Lung (tissue), 12 donors: ENCODE data around the gene KIF26B. TPM values are rescaled to one million over a fixed set of nuclear protein-coding genes. Genes with fewer than 3 reads are reported as not detected.

Experiments used
- ATAC-seq: fragments of 200-7000 bp; cut with Tn5 transposase; one replicate; pipeline ENCODE4 v1.9.1; 2020; ENCODE audit warnings: moderate number of reproducible peaks; ENCODE audit not compliant: insufficient read depth, low FRiP score
- DNase-seq, 3 donors: peaks; one replicate each; pipeline ENCODE4 v3.0.0-alpha.2; 2013 to 2017
- H3K27ac ChIP-seq, 2 donors: one replicate each; pipeline ENCODE4 v1.5.1; 2013; ENCODE audit warnings: mild to moderate bottlenecking in 2 of 2, moderate library complexity in 2 of 2, control low read depth in 1 of 2, inconsistent platforms in 1 of 2, low read depth in 1 of 2, low read length in 1 of 2
- H3K27me3 ChIP-seq, 3 donors: one replicate each; pipeline ENCODE4 v1.5.1; 2013; ENCODE audit warnings: low read length in 2 of 3; ENCODE audit not compliant: control insufficient read depth in 3 of 3, insufficient read depth in 3 of 3
- H3K36me3 ChIP-seq, 4 donors: one replicate each; pipeline ENCODE4 v1.5.1; 2013; ENCODE audit warnings: low read length in 4 of 4, mild to moderate bottlenecking in 1 of 4, moderate library complexity in 1 of 4; ENCODE audit not compliant: control insufficient read depth in 4 of 4, insufficient read depth in 4 of 4
- H3K4me1 ChIP-seq, 5 donors: one replicate each; pipeline ENCODE4 v1.5.1; 2013; ENCODE audit warnings: low read length in 5 of 5, mild to moderate bottlenecking in 2 of 5, moderate library complexity in 1 of 5; ENCODE audit not compliant: control insufficient read depth in 5 of 5, insufficient read depth in 5 of 5
- H3K4me3 ChIP-seq: one replicate; pipeline ENCODE4 v1.5.1; 2013; ENCODE audit warnings: mild to moderate bottlenecking, control low read depth, moderate library complexity
- H3K9ac ChIP-seq, 2 donors: one replicate each; pipeline ENCODE4 v1.5.1; 2013; ENCODE audit warnings: low read length in 2 of 2, control low read depth in 1 of 2; ENCODE audit not compliant: insufficient read depth in 1 of 2
- H3K9me3 ChIP-seq, 4 donors: one replicate each; pipeline ENCODE4 v1.5.1; 2013; ENCODE audit warnings: low read length in 3 of 4, mild to moderate bottlenecking in 1 of 4, moderate library complexity in 1 of 4; ENCODE audit not compliant: control insufficient read depth in 4 of 4, insufficient read depth in 3 of 4
- CTCF ChIP-seq: IDR thresholded peaks from 2 replicates; pipeline ENCODE4 v1.5.1; 2012; ENCODE audit warnings: mild to moderate bottlenecking; ENCODE audit errors: control extremely low read depth, extremely low read depth
- WGBS, 2 donors: extraction: QIAGEN DNeasy Blood & Tissue Kit; methylation state at CpG; one replicate each; pipeline ENCODE4 v1.1.7; 2013; 5-methylcytosine and 5-hydroxymethylcytosine counted together
- polyA plus RNA-seq, 2 donors: library from polyadenylated mRNA; stranded (reverse); fragments of 200-250 nt; gene quantifications; one replicate each; pipeline ENCODE4 v1.2.1, GENCODE V29; 2013
- total RNA-seq, 2 donors: library from RNA; depleted of rRNA in 1 of 2; stranded (reverse); fragments of >200 nt in 1 of 2; gene quantifications; one replicate each; pipeline ENCODE4 v1.2.1, GENCODE V29; 2014 to 2021
- donor health status: control.
- donor health status: control.
- donor health status: Bipolar disorder and iron deficiency.
- donor health status: healthy.
- donor health status: DM: yes; HTN: yes; CAD: no.

The KIF26B gene
- total and polyA plus RNA-seq, 4 donors = 0.61 to 6.7 (median 2.2) TPM

DNA sequence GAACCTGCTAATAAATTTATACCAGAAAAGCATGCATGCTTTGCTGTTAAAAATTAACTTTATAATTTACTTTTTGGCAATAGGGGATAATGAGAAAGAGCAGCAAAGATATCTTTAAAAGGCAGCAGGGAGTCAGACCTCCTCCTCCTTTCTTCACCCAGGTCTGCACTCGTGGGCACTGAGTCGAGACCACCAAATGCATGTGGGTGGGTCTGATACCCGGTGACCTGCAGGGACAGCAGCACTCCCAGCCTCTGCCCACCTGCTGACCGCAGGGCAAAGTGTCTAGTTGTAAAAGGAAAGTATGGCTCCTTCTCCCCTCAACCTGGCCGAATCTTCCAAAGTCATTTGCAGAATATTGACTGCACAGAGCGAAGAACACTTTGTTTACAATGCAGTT is 43.7 kb upstream of the KIF26B start:
- WGBS, 2 donors = 80 to 89% methylated on average over 6 of the region's 6 CpGs
- H3K9me3 ChIP-seq = no peaks in the 10 kb centered on the region
- no peaks in the 10 kb centered on the region for H3K27me3 ChIP-seq
- H3K4me3 ChIP-seq = no peak overlapping the region
- peaks cover 0 to 5% (median 0%) of the 10 kb centered on the region in 5 donors for H3K4me1 ChIP-seq
- no peaks in the 10 kb centered on the region for H3K36me3 ChIP-seq
- H3K27ac ChIP-seq = no peak overlapping the region
- no peak for DNase-seq
- no peak for ATAC-seq
- TF ChIP-seq CTCF = no peak
- no peak overlapping the region for H3K9ac ChIP-seq

DNA sequence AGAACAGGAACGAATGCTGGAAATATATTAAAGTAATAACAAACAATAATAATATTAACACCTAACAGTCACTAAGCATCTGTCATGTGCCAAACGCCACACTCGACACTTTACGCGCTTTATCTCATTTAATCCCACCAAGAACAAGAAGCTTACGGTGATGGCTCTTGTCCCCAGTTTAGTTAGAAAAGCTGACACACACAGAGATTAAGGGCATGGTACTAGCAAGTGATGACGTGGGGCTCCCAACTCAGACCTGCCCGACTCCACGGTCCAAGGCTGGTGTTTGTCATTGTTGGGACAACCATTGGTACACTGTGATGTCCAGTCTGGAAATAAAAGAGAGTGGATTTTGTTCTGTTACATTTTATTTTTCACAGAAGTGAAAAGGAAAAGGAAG is 41.1 kb upstream of the KIF26B start:
- no peak overlapping the region for H3K4me3 ChIP-seq

GRCh38 chr1:245116131-245116530 is 38.7 kb upstream of the KIF26B start:
- no peak for DNase-seq
- Histone ChIP-seq H3K27ac (no peak overlapping the region), H3K27me3 (no peaks in the 10 kb centered on the region), H3K9ac (no peak overlapping the region), H3K4me1 (no peaks in the 10 kb centered on the region), H3K9me3 (no peaks in the 10 kb centered on the region), H3K36me3 (no peaks in the 10 kb centered on the region), H3K4me3 (no peak overlapping the region)
- TF ChIP-seq CTCF = no peak
- ATAC-seq = no peak
- WGBS, 2 donors = 94 to 97% methylated on average over 4 of the region's 4 CpGs

More for the DNA sequence above, 41.1 kb upstream of the KIF26B start:
- DNase-seq = no peak
- no peaks in the 10 kb centered on the region for H3K27me3 ChIP-seq
- no peak overlapping the region for H3K9ac ChIP-seq
- no peaks in the 10 kb centered on the region for H3K36me3 ChIP-seq
- TF ChIP-seq CTCF = no peak
- no peak for ATAC-seq
- peaks cover 0 to 5% (median 0%) of the 10 kb centered on the region in 5 donors for H3K4me1 ChIP-seq
- no peaks in the 10 kb centered on the region for H3K9me3 ChIP-seq
- H3K27ac ChIP-seq = no peak overlapping the region
- WGBS, 2 donors = 89 to 91% methylated on average over 9 of the region's 9 CpGs

DNA sequence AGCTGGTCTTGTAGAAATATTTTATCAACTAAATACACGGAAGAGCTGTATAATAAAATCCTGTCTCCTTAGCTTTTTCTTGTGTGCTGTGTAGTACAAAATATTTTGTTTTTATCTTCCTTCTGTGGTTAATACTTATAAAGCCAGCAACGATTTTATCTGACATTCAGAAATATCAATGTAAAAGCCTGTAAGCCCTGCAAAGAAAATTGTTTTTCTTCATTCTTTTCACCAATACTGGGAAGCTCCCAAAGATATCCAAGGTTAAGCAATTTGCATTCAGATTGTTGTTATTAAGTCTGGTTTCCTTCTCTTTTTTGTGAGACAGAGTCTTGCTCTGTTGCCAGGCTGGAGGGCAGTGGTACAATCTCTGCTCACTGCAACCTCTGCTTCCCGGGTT is 38.0 kb upstream of the KIF26B start:
- Histone ChIP-seq H3K4me1 (no peaks in the 10 kb centered on the region), H3K9me3 (no peaks in the 10 kb centered on the region), H3K27me3 (no peaks in the 10 kb centered on the region), H3K27ac (no peak overlapping the region), H3K9ac (no peak overlapping the region), H3K4me3 (no peak overlapping the region), H3K36me3 (no peaks in the 10 kb centered on the region)
- no peak for TF ChIP-seq CTCF
- ATAC-seq (no peak), DNase-seq (no peak)
- WGBS, 2 donors = 75 to 82% methylated on average over 3 of the region's 3 CpGs
